Mesenchymal stem cell (in vitro differentiated cells and primary cell): ENCODE data around the gene TBC1D12.
"Not testable (repeated sequence)": the region's sequence is repeated elsewhere in the genome, so short reads cannot be mapped to it uniquely, and the experiment has no call there.

Experiments
- DNase-seq: peaks from one replicate; pipeline ENCODE4 v3.0.0-alpha.2; 2013
- H2AFZ ChIP-seq: one replicate; pipeline ENCODE4 v1.6.1; 2013; ENCODE audit warnings: low read depth, mild to moderate bottlenecking, control low read depth, inconsistent platforms, low read length, moderate library complexity
- H2AK5ac ChIP-seq: 2 replicates; pipeline ENCODE4 v1.6.1; 2013; ENCODE audit warnings: low read length, moderate library complexity, mild to moderate bottlenecking, inconsistent platforms; ENCODE audit not compliant: severe bottlenecking
- H2BK120ac ChIP-seq: one replicate; pipeline ENCODE4 v1.6.1; 2013; ENCODE audit warnings: low read depth, mild to moderate bottlenecking, inconsistent platforms, low read length, moderate library complexity
- H2BK12ac ChIP-seq, 2 experiments: one replicate each; pipeline ENCODE4 v1.6.1; 2013; ENCODE audit warnings: inconsistent platforms in 2 of 2, low read length in 2 of 2, mild to moderate bottlenecking in 2 of 2, moderate library complexity in 2 of 2, control low read depth in 1 of 2
- H2BK15ac ChIP-seq: one replicate; pipeline ENCODE4 v1.6.1; 2013; ENCODE audit warnings: mild to moderate bottlenecking, low read depth, inconsistent platforms; ENCODE audit not compliant: poor library complexity, severe bottlenecking
- H2BK5ac ChIP-seq: 2 replicates; pipeline ENCODE4 v1.6.1; 2013; ENCODE audit warnings: low read depth, mild to moderate bottlenecking, low read length, control low read depth, inconsistent platforms; ENCODE audit not compliant: poor library complexity, severe bottlenecking
- H3K14ac ChIP-seq, 2 experiments: one replicate each; pipeline ENCODE4 v1.6.1; 2013; ENCODE audit warnings: inconsistent platforms in 2 of 2, low read length in 2 of 2, control low read depth in 1 of 2, mild to moderate bottlenecking in 1 of 2, moderate library complexity in 1 of 2
- H3K18ac ChIP-seq, 2 experiments: one replicate each; pipeline ENCODE4 v1.6.1; 2013; ENCODE audit warnings: inconsistent platforms in 2 of 2, low read length in 2 of 2, control low read depth in 1 of 2, low read depth in 1 of 2, mild to moderate bottlenecking in 1 of 2
- H3K23ac ChIP-seq, 2 experiments: one replicate each; pipeline ENCODE4 v1.6.1; 2013; ENCODE audit warnings: inconsistent platforms in 2 of 2, low read length in 2 of 2, mild to moderate bottlenecking in 2 of 2, moderate library complexity in 2 of 2, control low read depth in 1 of 2
- H3K27ac ChIP-seq: 2 replicates; pipeline ENCODE4 v1.5.1; 2013; ENCODE audit warnings: mild to moderate bottlenecking, moderate library complexity, low read length, control low read depth, inconsistent platforms; ENCODE audit not compliant: poor library complexity, severe bottlenecking
- H3K27me3 ChIP-seq, 2 experiments: 2 replicates each; pipeline versions ENCODE4 v1.6.1 to v1.7.0; 2013; ENCODE audit warnings: low read length in 2 of 2, mild to moderate bottlenecking in 2 of 2, moderate library complexity in 2 of 2, control low read depth in 1 of 2, inconsistent platforms in 1 of 2; ENCODE audit not compliant: control insufficient read depth in 1 of 2, insufficient read depth in 1 of 2
- H3K36me3 ChIP-seq, 2 experiments: 2 replicates each; pipeline versions ENCODE4 v1.6.1 to v1.7.0; 2013; ENCODE audit warnings: low read length in 2 of 2, control low read depth in 1 of 2, inconsistent platforms in 1 of 2, low read depth in 1 of 2, mild to moderate bottlenecking in 1 of 2; ENCODE audit not compliant: insufficient read depth in 2 of 2, control insufficient read depth in 1 of 2
- H3K4ac ChIP-seq, 2 experiments: one replicate each; pipeline ENCODE4 v1.6.1; 2013; ENCODE audit warnings: inconsistent platforms in 2 of 2, low read length in 2 of 2, mild to moderate bottlenecking in 2 of 2, moderate library complexity in 2 of 2, control low read depth in 1 of 2, low read depth in 1 of 2
- H3K4me1 ChIP-seq: 2 replicates; pipeline ENCODE4 v1.6.1; 2013; ENCODE audit warnings: low read depth, low read length, control low read depth; ENCODE audit not compliant: control insufficient read depth, insufficient read depth
- H3K4me2 ChIP-seq: 2 replicates; pipeline ENCODE4 v1.6.1; 2013; ENCODE audit warnings: low read length, mild to moderate bottlenecking, inconsistent platforms; ENCODE audit not compliant: poor library complexity, severe bottlenecking
- H3K4me3 ChIP-seq, 2 experiments: 2 replicates each; pipeline versions ENCODE4 v1.5.1 to v1.7.0; 2013; ENCODE audit warnings: low read length in 2 of 2, mild to moderate bottlenecking in 2 of 2, control low read depth in 1 of 2, low read depth in 1 of 2; ENCODE audit not compliant: insufficient read depth in 1 of 2
- H3K79me1 ChIP-seq: replicated peaks from 2 replicates; pipeline ENCODE4 v1.6.1; 2013; ENCODE audit warnings: mild to moderate bottlenecking, control low read depth, low read length, inconsistent platforms; ENCODE audit not compliant: poor library complexity, severe bottlenecking
- H3K9ac ChIP-seq: 2 replicates; pipeline ENCODE4 v1.7.0; 2013; ENCODE audit warnings: mild to moderate bottlenecking, low read length, moderate library complexity
- H3K9me3 ChIP-seq: 2 replicates; pipeline ENCODE4 v1.7.0; 2013; ENCODE audit warnings: mild to moderate bottlenecking, low read length; ENCODE audit not compliant: control insufficient read depth
- H4K8ac ChIP-seq: one replicate; pipeline ENCODE4 v1.6.1; 2013; ENCODE audit warnings: inconsistent platforms, mild to moderate bottlenecking, low read length, moderate library complexity
- H4K91ac ChIP-seq: one replicate; pipeline ENCODE4 v1.6.1; 2013; ENCODE audit warnings: mild to moderate bottlenecking, low read length, inconsistent platforms
- WGBS: methylation state at CpG from one replicate; pipeline ENCODE4 v1.1.7; 2013; ENCODE audit warnings: mixed read lengths; 5-methylcytosine and 5-hydroxymethylcytosine counted together

Gene TBC1D12

GRCh38 chr10:94524146-94524545, 121.8 kb downstream of the TBC1D12 start:
- Histone ChIP-seq H3K14ac (no peak overlapping the region), H4K8ac (no peak overlapping the region), H3K4me3 (no peak overlapping the region), H3K36me3 (peaks cover 9 to 31% of the 10 kb centered on the region in 2 experiments), H3K23ac (no peak overlapping the region), H3K9ac (no peak overlapping the region), H2AK5ac (no peak overlapping the region), H3K27ac (no peak overlapping the region), H3K4ac (no peak overlapping the region), H2AFZ (no peak overlapping the region), H3K4me2 (no peak overlapping the region), H3K27me3 (no peaks in the 10 kb centered on the region), H2BK12ac (no peak overlapping the region), H2BK15ac (no peak overlapping the region), H2BK5ac (no peak overlapping the region), H3K79me1 (no peaks in the 10 kb centered on the region), H2BK120ac (no peak overlapping the region), H3K4me1 (no peaks in the 10 kb centered on the region), H4K91ac (no peak overlapping the region), H3K18ac (no peak overlapping the region), H3K9me3 (no peaks in the 10 kb centered on the region)
- DNase-seq: no peak
- over 99% methylated on average over 6 of the region's 7 CpGs for WGBS

GRCh38 chr10:94524711-94525110, 122.4 kb downstream of the TBC1D12 start:
- H3K4ac ChIP-seq: no peak overlapping the region
- no peak overlapping the region for H2AK5ac ChIP-seq
- DNase-seq: no peak

GRCh38 chr10:94531550-94531949, 129.2 kb downstream of the TBC1D12 start:
- H2AK5ac ChIP-seq, H3K9ac ChIP-seq, H3K23ac ChIP-seq, H3K4ac ChIP-seq, H3K9me3 ChIP-seq, H3K18ac ChIP-seq, H3K4me1 ChIP-seq, H3K27me3 ChIP-seq, H3K4me3 ChIP-seq, DNase-seq, H4K8ac ChIP-seq, H3K79me1 ChIP-seq, H2BK120ac ChIP-seq, H3K27ac ChIP-seq, H3K4me2 ChIP-seq, H3K14ac ChIP-seq, H2AFZ ChIP-seq, H2BK5ac ChIP-seq, H2BK12ac ChIP-seq, H4K91ac ChIP-seq, H2BK15ac ChIP-seq: not testable (repeated sequence)
- H3K36me3 ChIP-seq: peaks cover 3 to 52% of the 10 kb centered on the region in 2 experiments

More at GRCh38 chr10:94524711-94525110, 122.4 kb downstream of the TBC1D12 start:
- no peak overlapping the region for H2BK5ac ChIP-seq
- no peak overlapping the region for H2AFZ ChIP-seq
- H4K91ac ChIP-seq: no peak overlapping the region
- no peak overlapping the region for H3K4me3 ChIP-seq
- no peak overlapping the region for H2BK15ac ChIP-seq
- H2BK120ac ChIP-seq: no peak overlapping the region
- no peak overlapping the region for H3K9ac ChIP-seq
- no peak overlapping the region for H3K14ac ChIP-seq
- H3K36me3 ChIP-seq: peaks cover 9 to 34% of the 10 kb centered on the region in 2 experiments
- no peak overlapping the region for H3K23ac ChIP-seq
- no peak overlapping the region for H4K8ac ChIP-seq
- H2BK12ac ChIP-seq: no peak overlapping the region
- no peaks in the 10 kb centered on the region for H3K27me3 ChIP-seq
- no peaks in the 10 kb centered on the region for H3K9me3 ChIP-seq
- no peak overlapping the region for H3K27ac ChIP-seq
- 100% methylated on average over 1 of the region's 5 CpGs for whole genome bisulfite sequencing
- no peaks in the 10 kb centered on the region for H3K4me1 ChIP-seq
- H3K4me2 ChIP-seq: no peak overlapping the region
- H3K79me1 ChIP-seq: no peaks in the 10 kb centered on the region
- no peak overlapping the region for H3K18ac ChIP-seq

GRCh38 chr10:94533027-94533426, 130.7 kb downstream of the TBC1D12 start:
- 100% methylated on average over 1 of the region's 1 CpG for whole genome bisulfite sequencing
- Histone ChIP-seq H3K14ac (no peak overlapping the region), H2BK5ac (no peak overlapping the region), H3K27ac (no peak overlapping the region), H2AK5ac (no peak overlapping the region), H3K79me1 (no peaks in the 10 kb centered on the region), H3K4me1 (no peaks in the 10 kb centered on the region), H2AFZ (no peak overlapping the region), H2BK120ac (no peak overlapping the region), H3K4ac (no peak overlapping the region), H4K91ac (no peak overlapping the region), H2BK15ac (no peak overlapping the region), H3K9ac (no peak overlapping the region), H3K27me3 (no peaks in the 10 kb centered on the region), H3K36me3 (peaks cover 4 to 51% of the 10 kb centered on the region in 2 experiments), H2BK12ac (no peak overlapping the region), H3K9me3 (no peaks in the 10 kb centered on the region), H4K8ac (no peak overlapping the region), H3K23ac (no peak overlapping the region), H3K18ac (no peak overlapping the region), H3K4me3 (no peak overlapping the region), H3K4me2 (no peak overlapping the region)
- no peak for DNase-seq
